Measurements from ENCODE around the gene LAMTOR1.

The LAMTOR1 gene

DNA sequence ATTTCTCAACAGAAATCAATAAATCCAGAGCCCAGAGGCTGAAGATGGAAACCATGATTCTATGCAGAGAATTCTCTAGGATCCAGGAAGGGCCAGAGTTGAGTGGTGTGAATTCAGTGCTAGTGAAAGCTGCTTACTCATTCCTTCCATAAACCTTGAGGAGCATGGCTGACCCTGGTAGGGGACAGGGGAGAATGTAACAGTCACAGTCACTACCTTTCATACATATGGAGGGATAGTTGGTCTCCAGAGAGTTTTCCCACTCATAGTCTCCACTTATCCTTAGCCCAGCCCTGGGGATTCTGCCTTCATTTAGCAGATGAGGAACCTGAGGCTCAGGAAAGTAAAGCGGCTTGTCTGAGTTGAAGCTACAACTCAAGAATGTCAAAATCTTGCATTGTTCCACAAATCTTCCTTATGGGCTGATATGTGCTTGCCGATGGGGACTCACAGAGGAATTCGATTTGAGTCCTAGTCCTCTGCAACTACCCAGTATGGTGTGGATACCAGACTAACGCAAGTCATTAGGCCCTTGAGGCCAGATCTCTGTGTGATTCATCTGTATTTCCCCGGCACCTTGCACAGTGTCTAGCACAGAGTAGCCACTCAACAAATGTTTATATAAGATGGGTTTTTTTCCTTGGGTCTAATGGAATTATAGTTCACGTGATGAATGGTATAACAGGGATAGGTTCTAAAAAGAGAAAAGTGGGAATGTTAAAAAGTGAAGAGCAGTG, 13.1 kb upstream of the LAMTOR1 start:
- DNase-seq (ENCODE audit: low read depth): no peak

- DNase-seq (ENCODE audit: low read depth): peak; percentile 56
Observed at GRCh38 chr11:72114570-72114969, 11.5 kb upstream of the LAMTOR1 start.

DNA sequence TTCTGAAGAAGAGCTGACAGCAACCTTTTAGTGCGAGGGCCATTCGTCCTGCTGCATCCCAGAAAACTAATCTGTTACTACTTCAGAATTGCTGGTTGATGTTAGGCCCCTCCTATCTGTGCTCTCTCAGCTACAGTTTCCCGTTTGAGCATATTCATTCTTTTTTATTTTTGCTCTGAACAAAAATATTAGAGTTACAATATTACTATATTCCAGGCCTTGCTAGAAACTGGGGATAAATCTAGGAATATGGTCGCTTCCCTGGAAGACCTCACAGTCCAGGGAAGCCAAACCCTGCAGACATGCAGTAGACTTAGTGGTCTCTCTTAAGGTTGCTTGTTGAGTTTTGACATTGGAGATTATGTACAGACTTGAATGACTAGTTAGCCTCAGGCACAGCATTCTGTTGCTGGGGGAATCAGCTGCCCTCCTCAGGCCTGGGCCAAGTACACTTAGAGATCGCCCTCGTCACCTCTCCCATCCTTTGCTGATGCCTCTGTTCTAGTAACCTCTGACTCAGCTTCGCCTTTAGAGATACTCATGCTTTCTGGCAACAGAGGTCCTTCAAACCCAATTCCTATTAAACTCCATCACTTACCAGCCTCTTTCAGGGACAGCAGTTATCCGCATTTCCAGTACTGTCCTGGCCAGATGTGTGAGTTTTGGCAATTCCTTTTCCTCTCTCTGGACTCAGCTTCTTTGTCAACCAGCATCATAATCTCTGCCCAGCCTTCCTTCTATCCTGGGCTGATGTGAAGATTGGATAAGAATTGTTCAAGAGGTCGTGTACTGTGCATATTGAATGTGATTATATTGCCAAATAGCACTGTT, 10.1 kb upstream of the LAMTOR1 start:
- DNase-seq (ENCODE audit: low read depth): no peak

DNA sequence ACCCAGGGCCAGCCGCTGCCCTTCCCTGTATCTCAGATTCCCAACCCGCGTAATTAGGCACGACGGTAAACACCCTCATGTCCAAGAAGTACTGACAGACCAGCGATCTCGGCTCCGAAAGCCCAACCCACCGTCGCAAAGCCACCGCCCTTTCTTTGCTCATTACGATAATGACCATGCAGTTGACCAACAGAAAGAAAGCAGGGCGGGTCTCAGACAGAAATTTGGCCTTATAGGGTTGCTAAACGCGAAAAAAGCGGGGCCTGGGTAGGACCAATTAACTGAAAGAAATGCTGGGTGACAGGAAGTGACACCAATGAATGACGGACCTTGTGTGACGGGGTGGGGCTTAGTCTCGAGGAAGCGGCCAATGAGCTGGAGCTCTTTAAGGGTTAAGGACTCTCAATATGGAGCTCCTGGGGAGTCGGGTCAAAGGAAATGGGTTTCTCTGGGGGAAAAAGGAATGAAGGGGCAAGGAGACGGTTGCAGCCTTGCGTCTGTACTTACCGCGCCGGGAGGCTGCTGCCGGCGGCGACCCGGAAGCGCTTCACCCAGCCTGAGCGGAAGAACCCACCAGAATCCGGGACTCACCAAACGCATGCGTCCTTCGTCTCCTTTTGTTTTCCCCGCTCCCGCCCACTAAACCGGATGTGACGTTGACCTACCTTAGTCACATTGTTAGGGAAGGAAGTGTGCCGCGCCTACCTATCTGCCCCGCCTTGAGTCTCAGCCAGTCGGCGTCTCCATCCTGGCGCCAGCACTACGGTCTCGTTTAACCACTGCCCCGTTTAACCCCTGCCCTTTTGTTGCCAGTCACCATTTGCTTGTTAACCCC, 9.3 kb upstream of the LAMTOR1 start, which contains the start of gene ANAPC15:
ANAPC15 (minus strand) TSS at position 553 of the 835 bp plus-strand sequence. CDS start 1,419 bp downstream, outside the sequence.
- peak; percentile 100 for DNase-seq (ENCODE audit: low read depth)

- DNase-seq (ENCODE audit: low read depth): no peak
Observed at GRCh38 chr11:72111300-72112142, 8.4 kb upstream of the LAMTOR1 start.

DNA sequence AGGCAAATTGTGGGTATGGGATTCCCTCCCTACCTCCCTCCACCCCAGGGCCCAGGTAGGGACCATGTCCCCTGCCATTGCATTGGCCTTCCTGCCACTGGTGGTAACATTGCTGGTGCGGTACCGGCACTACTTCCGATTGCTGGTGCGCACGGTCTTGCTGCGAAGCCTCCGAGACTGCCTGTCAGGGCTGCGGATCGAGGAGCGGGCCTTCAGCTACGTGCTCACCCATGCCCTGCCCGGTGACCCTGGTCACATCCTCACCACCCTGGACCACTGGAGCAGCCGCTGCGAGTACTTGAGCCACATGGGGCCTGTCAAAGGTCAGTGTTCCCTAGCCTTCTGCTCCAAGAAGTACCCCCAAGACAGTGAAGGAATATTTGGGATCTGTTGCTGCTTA, 2.8 kb upstream of the LAMTOR1 start, which contains the start of gene TOMT:
TOMT (plus strand) TSS at position 37 of the 400 bp plus-strand sequence; CDS start at position 65, 28 bp downstream.
- no peak for DNase-seq (ENCODE audit: low read depth)

DNA sequence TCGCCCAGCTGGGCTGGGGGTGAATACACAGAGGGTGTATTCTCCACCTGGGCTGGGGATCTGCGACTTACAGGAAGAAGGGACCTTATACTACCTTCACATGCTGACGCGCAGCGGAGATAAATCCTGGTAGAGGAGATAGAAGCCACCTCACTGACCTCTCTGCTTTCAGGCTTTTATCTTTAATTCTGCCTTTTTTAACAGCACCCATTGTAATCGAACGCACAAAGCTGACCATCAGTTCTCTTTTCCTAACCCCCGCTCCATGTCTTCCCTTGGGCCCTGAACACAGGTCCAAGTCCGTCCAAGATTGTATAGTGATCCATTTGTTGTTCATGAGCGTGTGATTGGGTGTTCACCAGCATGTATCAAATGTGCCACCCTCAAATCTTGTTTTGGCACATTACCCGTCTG, 664 bp upstream of the LAMTOR1 start:
- DNase-seq (ENCODE audit: low read depth): no peak

- no peak for DNase-seq (ENCODE audit: low read depth)
Observed at GRCh38 chr11:72102631-72102945, 509 bp downstream of the LAMTOR1 start.

- no peak for DNase-seq (ENCODE audit: low read depth)
Observed at GRCh38 chr11:72102162-72102561, 935 bp downstream of the LAMTOR1 start.

- no peak for DNase-seq (ENCODE audit: low read depth)
Observed at GRCh38 chr11:72100462-72100861, 2.6 kb downstream of the LAMTOR1 start.

- no peak for DNase-seq (ENCODE audit: low read depth)
Observed at GRCh38 chr11:72100009-72100408, 3.1 kb downstream of the LAMTOR1 start.

DNA sequence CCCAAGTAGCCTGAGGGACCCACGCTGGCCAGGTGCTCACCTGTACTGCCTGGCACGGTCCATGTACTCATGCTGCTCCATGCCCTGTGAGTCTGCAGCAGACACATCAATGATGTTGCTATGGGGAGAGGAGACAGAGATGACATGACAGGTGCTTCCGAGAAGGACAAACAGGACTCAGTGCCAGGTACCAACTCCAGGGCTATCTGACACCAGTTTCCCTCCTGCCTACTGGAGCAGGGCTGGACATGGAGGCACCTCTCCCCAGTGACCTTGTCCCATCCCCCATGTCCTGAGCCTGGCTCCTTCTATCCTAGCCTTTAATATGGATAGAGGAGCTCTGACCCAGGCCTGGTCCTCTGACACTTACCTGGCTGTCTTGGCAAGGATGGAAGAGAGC, 4.4 kb downstream of the LAMTOR1 start:
- no peak for DNase-seq (ENCODE audit: low read depth)

GRCh38 chr11:72091292-72091691, 11.8 kb downstream of the LAMTOR1 start:
- peak; percentile 45 for DNase-seq (ENCODE audit: low read depth)

- no peak for DNase-seq (ENCODE audit: low read depth)
Observed at GRCh38 chr11:72088076-72088808, 14.9 kb downstream of the LAMTOR1 start.

DNA sequence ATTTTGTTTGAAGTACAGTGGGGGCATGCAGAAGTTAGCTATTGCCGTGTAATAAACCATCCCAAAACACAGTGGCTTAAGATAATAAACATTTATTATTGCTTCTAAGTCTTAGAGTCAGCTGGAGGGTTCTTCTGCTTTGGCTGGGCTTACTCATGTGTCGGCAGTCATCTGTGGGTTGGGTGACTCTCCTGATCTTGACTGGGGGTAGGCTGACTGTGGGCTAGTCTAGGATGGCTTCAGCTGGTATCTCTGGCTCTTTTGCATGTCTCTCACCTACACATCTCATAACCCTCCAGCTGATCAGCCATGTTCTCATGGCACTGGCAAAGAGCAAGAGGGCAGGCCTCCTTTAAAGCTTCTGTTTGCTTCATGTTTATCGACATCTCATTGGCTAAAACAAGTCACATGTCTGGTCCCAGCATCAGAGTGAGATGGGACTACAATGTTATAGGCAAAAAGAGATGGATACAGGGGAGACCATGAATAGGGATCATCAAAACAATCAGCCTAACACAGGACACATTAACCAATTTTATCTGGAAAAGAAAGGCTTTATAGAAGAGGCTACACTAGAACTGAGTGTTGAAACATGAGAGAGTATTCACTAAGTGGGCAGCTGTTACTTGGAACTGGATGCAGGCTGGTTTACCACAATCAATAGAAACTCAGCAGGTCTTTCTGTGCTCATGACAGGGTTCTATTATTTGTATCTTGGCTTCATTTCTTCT, 17.3 kb downstream of the LAMTOR1 start:
- DNase-seq (ENCODE audit: low read depth): no peak

DNA sequence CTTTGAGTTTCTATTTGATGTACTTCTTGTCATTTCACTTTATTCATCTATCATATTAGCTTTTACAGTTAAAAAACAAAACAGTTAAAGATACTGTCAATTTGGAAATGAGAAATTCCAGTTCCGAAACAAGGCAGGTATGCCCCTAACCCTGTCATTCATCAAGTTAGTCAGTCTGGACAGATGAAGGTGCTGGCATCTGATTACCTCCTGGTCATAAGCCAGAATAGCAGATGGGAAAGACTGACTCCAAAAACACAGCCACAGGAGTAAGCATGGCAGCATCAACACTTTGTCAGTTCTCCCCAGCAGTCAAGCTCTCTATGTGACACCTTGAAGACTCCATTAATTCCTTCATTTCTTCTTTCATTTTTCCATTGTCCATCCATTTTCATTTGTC, 18.1 kb downstream of the LAMTOR1 start:
- no peak for DNase-seq (ENCODE audit: low read depth)

GRCh38 chr11:72084076-72084475, 19.0 kb downstream of the LAMTOR1 start:
- DNase-seq (ENCODE audit: low read depth): no peak

DNA sequence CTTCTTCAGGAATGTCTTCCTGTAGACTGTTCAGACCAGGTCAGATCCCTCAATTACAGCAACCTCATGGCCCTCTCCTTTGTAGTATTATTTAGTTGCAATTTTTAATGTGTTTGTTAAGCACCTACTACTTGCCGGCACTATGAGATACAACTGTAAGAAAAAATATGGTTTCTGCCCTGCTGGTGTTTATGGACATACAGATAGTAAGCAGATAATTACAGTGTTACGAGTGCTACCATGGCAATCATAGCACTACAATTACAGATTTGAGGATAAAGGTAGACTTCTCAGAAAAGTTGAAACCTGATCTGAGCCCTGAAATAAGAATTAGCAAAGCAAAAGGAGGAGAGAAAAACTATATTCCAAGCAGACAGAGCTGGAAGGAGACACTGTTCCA, 19.7 kb downstream of the LAMTOR1 start:
- DNase-seq (ENCODE audit: low read depth): no peak

DNA sequence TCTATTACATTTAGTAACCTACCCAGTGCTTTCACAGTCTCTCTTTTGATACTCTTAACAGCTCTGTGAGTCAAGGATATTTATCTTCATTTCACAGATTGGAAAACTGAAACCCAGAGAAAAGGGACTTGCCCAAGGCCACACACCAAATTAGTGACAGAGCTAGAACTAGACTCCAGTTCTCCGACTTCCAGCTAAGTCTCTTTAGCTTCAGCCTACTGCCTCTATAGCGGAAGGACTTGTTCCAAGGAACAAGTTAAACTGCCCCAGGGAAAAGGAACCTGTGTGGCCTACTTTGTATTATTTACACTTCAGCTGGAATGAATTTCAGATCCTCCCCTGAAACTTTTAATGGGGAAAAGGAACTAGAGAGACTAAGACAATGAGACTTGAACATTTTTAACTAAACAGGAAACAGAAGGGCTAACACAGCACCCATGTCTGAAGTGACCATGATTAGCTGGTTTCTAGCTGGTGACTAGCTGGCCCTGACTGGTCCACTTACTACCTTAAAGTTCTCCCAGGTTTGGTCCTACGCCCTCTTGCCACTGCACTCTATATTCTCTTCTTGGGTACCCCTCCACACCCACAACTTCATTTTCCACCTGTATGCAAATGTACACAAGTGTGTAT, 21.2 kb downstream of the LAMTOR1 start:
- no peak for DNase-seq (ENCODE audit: low read depth)
